ENCODE measurements around the gene CPA1. TPM values are rescaled to one million over a fixed set of nuclear protein-coding genes. Genes with fewer than 3 reads are reported as not detected.

The CPA1 gene
- total and polyA plus RNA-seq, 9 of the 15 experiments (the other 6 are each of a cell fraction or from before 2014, with no cell fraction given) = 6.5 TPM; not detected in 8

GRCh38 chr7:130367088-130367755 lies 13.1 kb upstream of the CPA1 start:
- Histone ChIP-seq H3K4me3 (no peak overlapping the region), H3K36me3 (ENCODE audit: control insufficient read depth, insufficient read depth, low read length) (no peaks in the 10 kb centered on the region), H3K4me2 (ENCODE audit: insufficient read depth, low read length) (peak overlapping the region; percentile 42), H3K27me3 (ENCODE audit: control insufficient read depth in 2 of 2, insufficient read depth in 2 of 2, low read length in 2 of 2) (peaks cover 14 to 29% of the 10 kb centered on the region in 2 experiments), H3K9ac (ENCODE audit: insufficient read depth in 1 of 2, low read depth in 2 of 2, low read length in 2 of 2) (no peak overlapping the region), H3K4me1 (replicated peaks in 1 of 2; ENCODE audit: control insufficient read depth in 2 of 2, insufficient read depth in 2 of 2, low read length in 2 of 2) (no peaks in the 10 kb centered on the region; a peak in 3 of 5 replicates), H2AFZ (ENCODE audit: low read depth, low read length) (peak overlapping the region; percentile 84), H4K20me1 (replicated peaks; ENCODE audit: control insufficient read depth, insufficient read depth, low read length) (no peaks in the 10 kb centered on the region), H3K9me3 (replicated peaks; ENCODE audit: control insufficient read depth, insufficient read depth, low read depth, low read length) (no peaks in the 10 kb centered on the region), H3K9me1 (ENCODE audit: control insufficient read depth, insufficient read depth, low read length) (no peaks in the 10 kb centered on the region), H3K27ac (ENCODE audit: extremely low read depth, low read depth, low read length) (no peak overlapping the region), H3K79me2 (ENCODE audit: control insufficient read depth, insufficient read depth, low read length) (no peaks in the 10 kb centered on the region)
- CTCF ChIA-PET (ENCODE audit: low intra/inter-chr PET ratio) = no interaction called here
- intact Hi-C loops (cut with micrococcal nuclease) = loop anchor here (10.0 kb wide), 1 partner anchor 292 kb away; the partner anchor contains the start of gene KLHDC10
- POLR2A ChIA-PET = interaction anchor here (0.8 kb wide), 1 partner anchor 14 kb away, joined by 3 read pairs; no protein-coding TSS in a partner anchor
- BruUV-seq (replicated peaks) = no TSS peak
- ATAC-seq (peak; percentile 79), FAIRE-seq (peak; percentile 66), DNase-seq (ENCODE audit: extremely low read depth in 1 of 4, low spot score in 3 of 4) (peak; percentile 40 to 67 (median 60))
- in situ Hi-C loops (cut with MboI) = no loop called here
- 29% methylated on average over 13 of the region's 13 CpGs for WGBS (ENCODE audit: insufficient coverage, low coverage, missing lambda C conversion rate)
- TF ChIP-seq ZFPM2 (CRISPR knock-in tag; IDR thresholded peaks at IDR 0.05) (no peak), TEAD1 (CRISPR knock-in tag; IDR thresholded peaks at IDR 0.05) (no peak), TSC22D4 (tag; IDR thresholded peaks at IDR 0.05) (no peak), KLF1 (tag; IDR thresholded peaks at IDR 0.05) (no peak), KAT8 (IDR thresholded peaks at IDR 0.05; ENCODE audit: low read depth) (no peak), PHF21A (IDR thresholded peaks at IDR 0.05; ENCODE audit: borderline replicate concordance, low read depth) (no peak), ZBTB33 (CRISPR knock-in tag; IDR thresholded peaks at IDR 0.05) (no peak), ZNF143 (CRISPR knock-in tag; IDR thresholded peaks at IDR 0.05) (peak; percentile 73), STAT5B (CRISPR knock-in tag; IDR thresholded peaks at IDR 0.05) (no peak), SIRT6 (IDR thresholded peaks at IDR 0.05; ENCODE audit: low read depth, low read length) (no peak), EP400 (IDR thresholded peaks at IDR 0.05) (no peak), CTBP1 (IDR thresholded peaks at IDR 0.05; ENCODE audit: borderline replicate concordance) (no peak), TCF7 (IDR thresholded peaks at IDR 0.05; ENCODE audit: borderline replicate concordance) (no peak), PHB2 (IDR thresholded peaks at IDR 0.05; ENCODE audit: low read depth) (no peak), TCFL5 (CRISPR knock-in tag; conservative IDR thresholded peaks at IDR 0.05) (no peak), CBX3 (IDR thresholded peaks at IDR 0.05; ENCODE audit: borderline replicate concordance in 1 of 2, low read length in 2 of 2) (peak in 1 of 2 experiments; percentile 27; a peak in 1 of 3 replicates), POU5F1 (IDR thresholded peaks at IDR 0.05; ENCODE audit: borderline replicate concordance, low read depth, low read length, partially characterized antibody) (no peak), OTX1 (CRISPR knock-in tag; IDR thresholded peaks at IDR 0.05) (no peak)
- TF ChIP-seq, protein P1, sequence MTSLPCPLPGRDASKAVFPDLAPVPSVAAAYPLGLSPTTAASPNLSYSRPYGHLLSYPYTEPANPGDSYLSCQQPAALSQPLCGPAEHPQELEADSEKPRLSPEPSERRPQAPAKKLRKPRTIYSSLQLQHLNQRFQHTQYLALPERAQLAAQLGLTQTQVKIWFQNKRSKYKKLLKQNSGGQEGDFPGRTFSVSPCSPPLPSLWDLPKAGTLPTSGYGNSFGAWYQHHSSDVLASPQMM (CRISPR knock-in tag; IDR thresholded peaks at IDR 0.05) = no peak
- TF ChIP-seq, protein P2, sequence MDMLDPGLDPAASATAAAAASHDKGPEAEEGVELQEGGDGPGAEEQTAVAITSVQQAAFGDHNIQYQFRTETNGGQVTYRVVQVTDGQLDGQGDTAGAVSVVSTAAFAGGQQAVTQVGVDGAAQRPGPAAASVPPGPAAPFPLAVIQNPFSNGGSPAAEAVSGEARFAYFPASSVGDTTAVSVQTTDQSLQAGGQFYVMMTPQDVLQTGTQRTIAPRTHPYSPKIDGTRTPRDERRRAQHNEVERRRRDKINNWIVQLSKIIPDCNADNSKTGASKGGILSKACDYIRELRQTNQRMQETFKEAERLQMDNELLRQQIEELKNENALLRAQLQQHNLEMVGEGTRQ (CRISPR knock-in tag; IDR thresholded peaks at IDR 0.05) = peak; percentile 89

Data from K562 (cell line).